ENCODE results near the gene RAPGEF6.

DNA sequence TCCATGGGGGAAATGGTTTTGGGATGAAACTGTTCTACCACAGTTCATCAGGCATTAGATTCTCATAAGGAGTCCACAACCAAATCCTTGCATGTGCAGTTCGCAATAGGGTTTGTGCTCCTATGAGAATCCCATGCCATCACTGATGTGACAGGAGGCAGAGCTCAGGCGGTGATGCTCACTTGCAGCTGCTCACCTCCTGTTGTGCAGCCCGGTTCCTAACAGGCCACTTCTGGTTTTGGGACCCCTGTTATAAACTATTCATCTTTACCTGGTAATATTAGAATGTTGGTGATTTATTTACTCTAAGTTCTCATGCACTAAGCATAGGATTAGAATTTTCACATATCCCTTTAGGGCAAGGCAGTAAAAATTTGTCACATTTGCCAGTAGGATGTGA lies 248.9 kb downstream of the RAPGEF6 start:
- TF ChIP-seq POLR2A (IDR thresholded peaks at IDR 0.05; ENCODE audit: low read length) (no peak), GATA1 (IDR thresholded peaks at IDR 0.05; ENCODE audit: low read depth, low read length) (no peak)

Data from erythroblast (primary cell).